GM23338 (cell line): ENCODE measurements around the gene SSTR3. TPM values are rescaled to one million over a fixed set of nuclear protein-coding genes. Genes with fewer than 3 reads are reported as not detected.

Experiments
- ATAC-seq: fragments of 200-7000 bp; cut with Tn5 transposase; 3 replicates; pipeline ENCODE4 v1.9.1; 2020
- DNase-seq: peaks from one replicate; pipeline ENCODE4 v3.0.0-alpha.2; 2015; ENCODE audit warnings: low spot score
- H2AFZ ChIP-seq: fragments of 200-600 bp; sonication (generic); 2 replicates; pipeline ENCODE4 v1.8.0; 2016; ENCODE audit warnings: antibody characterized with exemption, mild to moderate bottlenecking, moderate library complexity
- H3F3A ChIP-seq: fragments of 200-600 bp; sonication (generic); replicated peaks from 2 replicates; pipeline ENCODE4 v1.8.0; 2017; ENCODE audit warnings: antibody characterized with exemption, mixed run types, low read depth
- H3K27ac ChIP-seq: fragments of 200-600 bp; sonication (generic); 2 replicates; pipeline ENCODE4 v1.6.1; 2016; ENCODE audit warnings: low read depth
- H3K27me3 ChIP-seq: fragments of 200-600 bp; sonication (generic); 2 replicates; pipeline ENCODE4 v1.8.0; 2016; ENCODE audit warnings: mild to moderate bottlenecking, mixed run types, moderate library complexity; ENCODE audit not compliant: insufficient read depth
- H3K36me3 ChIP-seq: fragments of 200-600 bp; sonication (generic); 2 replicates; pipeline ENCODE4 v1.8.0; 2016; ENCODE audit warnings: mild to moderate bottlenecking; ENCODE audit not compliant: insufficient read depth
- H3K4me1 ChIP-seq: fragments of 200-600 bp; sonication (generic); 2 replicates; pipeline ENCODE4 v1.8.0; 2016; ENCODE audit warnings: mild to moderate bottlenecking, moderate library complexity; ENCODE audit not compliant: insufficient read depth
- H3K4me2 ChIP-seq: fragments of 200-600 bp; sonication (generic); 2 replicates; pipeline ENCODE4 v1.7.1; 2017; ENCODE audit warnings: mixed run types
- H3K4me3 ChIP-seq: fragments of 200-600 bp; sonication (generic); 2 replicates; pipeline ENCODE4 v1.6.1; 2016; ENCODE audit warnings: mixed run types
- H3K79me2 ChIP-seq: fragments of 200-600 bp; sonication (generic); replicated peaks from 2 replicates; pipeline ENCODE4 v1.8.0; 2017; ENCODE audit warnings: mild to moderate bottlenecking; ENCODE audit not compliant: insufficient read depth
- H3K9me2 ChIP-seq: fragments of 200-600 bp; sonication (generic); 2 replicates; pipeline ENCODE4 v1.8.0; 2017; ENCODE audit not compliant: insufficient read depth
- H4K20me1 ChIP-seq: fragments of 200-600 bp; sonication (generic); replicated peaks from 2 replicates; pipeline ENCODE4 v1.8.0; 2017; ENCODE audit warnings: mild to moderate bottlenecking; ENCODE audit not compliant: insufficient read depth
- H3K27ac Mint-ChIP-seq: 2 replicates; pipeline ENCODE4 v1.8.0; 2020; ENCODE audit warnings: inconsistent platforms, mild to moderate bottlenecking, moderate library complexity, mixed read lengths
- H3K27me3 Mint-ChIP-seq: 3 replicates; pipeline ENCODE4 v1.8.0; 2022; ENCODE audit warnings: low read depth, mild to moderate bottlenecking, moderate library complexity, mixed read lengths, inconsistent platforms; ENCODE audit not compliant: insufficient read depth, poor library complexity
- H3K36me3 Mint-ChIP-seq: 3 replicates; pipeline ENCODE4 v1.8.0; 2021; ENCODE audit warnings: low read depth, mild to moderate bottlenecking, inconsistent platforms, moderate library complexity, mixed read lengths
- H3K4me1 Mint-ChIP-seq: 3 replicates; pipeline ENCODE4 v1.8.0; 2020; ENCODE audit warnings: mild to moderate bottlenecking, inconsistent platforms, mixed read lengths
- H3K4me3 Mint-ChIP-seq: 3 replicates; pipeline ENCODE4 v1.8.0; 2021; ENCODE audit warnings: moderate library complexity, mild to moderate bottlenecking, inconsistent platforms, mixed read lengths
- H3K9me3 Mint-ChIP-seq: 3 replicates; pipeline ENCODE4 v1.8.0; 2020; ENCODE audit warnings: moderate library complexity, mild to moderate bottlenecking, inconsistent platforms, mixed read lengths
- EZH2 ChIP-seq: fragments of 200-600 bp; sonication (generic); IDR thresholded peaks from one replicate; pipeline ENCODE4 v1.8.0; 2017; ENCODE audit warnings: antibody characterized with exemption, mild to moderate bottlenecking, low read depth; ENCODE audit not compliant: unreplicated experiment
- STAT1 ChIP-seq: IDR thresholded peaks from one replicate; pipeline ENCODE4 v1.6.1; 2016; ENCODE audit warnings: antibody characterized with exemption; ENCODE audit not compliant: unreplicated experiment
- ZNF114 ChIP-seq: fragments of 250-450 bp; sonication (Bioruptor Pico); IDR thresholded peaks from 2 replicates; pipeline ENCODE4 v1.5.0; 2020; ENCODE audit warnings: mild to moderate bottlenecking, moderate library complexity
- long read RNA-seq: library from polyadenylated mRNA; unstranded; transcript quantifications from one replicate; pipeline ENCODE4 v2.0.0, GENCODE V29; 2020; ENCODE audit not compliant: unreplicated experiment
- polyA plus RNA-seq: library from polyadenylated mRNA; unstranded; fragments of >200 nt; fragmentation: Nextera tagmentation; extraction: Ambion mirVana; gene quantifications from 2 replicates; pipeline ENCODE4 v1.2.1, GENCODE V29; 2016
- total RNA-seq: library from RNA; depleted of rRNA; stranded (reverse); fragments of >200 nt; shearing (Covaris generic); gene quantifications from 2 replicates; pipeline ENCODE4 v1.2.3, GENCODE V29; 2014; rRNA removed
- TF ChIP-seq, protein P1 (sequence below): IDR thresholded peaks from 2 replicates; pipeline ENCODE4 v1.6.1; 2016; ENCODE audit warnings: antibody characterized with exemption
- TF ChIP-seq, protein P2 (sequence below): fragments of 250-450 bp; sonication (Bioruptor Pico); IDR thresholded peaks from 2 replicates; pipeline ENCODE4 v1.5.0; 2020; ENCODE audit warnings: mild to moderate bottlenecking, moderate library complexity

The SSTR3 gene
- total RNA-seq (0.04 and 0.66 TPM in 2 replicates), polyA plus RNA-seq (0.10 TPM in 1 of 2 replicates, not detected in the other)
- long read RNA-seq, result 0 reads

DNA sequence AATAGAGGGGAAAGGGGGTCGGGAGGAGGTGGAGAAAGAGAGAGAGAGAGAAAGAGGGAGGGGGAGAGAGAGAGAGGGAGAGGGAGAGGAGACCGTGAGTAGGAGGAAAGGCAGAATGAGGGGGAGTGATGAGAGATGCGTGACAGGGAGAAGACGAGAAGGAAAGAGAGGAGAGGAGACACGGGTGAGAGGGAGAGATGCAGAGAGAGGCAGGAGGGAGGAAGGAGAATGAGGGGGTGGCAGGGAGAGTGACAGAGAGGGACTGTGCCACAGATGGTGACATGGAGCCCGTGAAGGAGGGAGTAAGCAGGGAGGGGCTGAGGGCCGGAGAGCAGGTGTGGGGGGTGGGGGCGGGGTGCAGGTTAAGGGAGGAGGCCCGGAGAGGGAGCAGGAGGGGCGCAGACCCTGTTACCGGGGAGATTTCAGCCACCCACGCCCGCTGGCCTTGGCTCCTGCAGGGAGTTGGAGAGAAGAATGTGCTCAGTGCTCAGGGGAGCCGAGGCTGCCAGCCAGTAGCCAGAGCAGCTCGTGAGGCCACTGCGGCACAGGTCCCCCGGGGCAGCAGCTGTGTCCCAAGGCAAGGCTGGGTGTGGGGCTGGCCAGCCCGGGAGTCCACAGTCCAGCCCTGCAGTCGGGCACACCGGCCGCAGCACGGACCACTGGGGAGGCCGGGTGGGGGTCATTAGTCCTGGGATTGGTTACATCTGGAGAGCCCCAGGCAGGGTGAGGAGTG lies at the start of gene SSTR3:
Gene SSTR3, minus strand, starts transcription at position 304 of the 733 bp plus-strand sequence. CDS start 4,674 bp downstream, outside the sequence.
- no peak within 1 kb of the TSS for H3K27ac ChIP-seq
- peak within 1 kb of the TSS; percentile 60 for H3K4me3 Mint-ChIP-seq
- H3K36me3 Mint-ChIP-seq, result no peaks in the 10 kb centered on the region
- H3K27me3 ChIP-seq, result no peaks in the 10 kb centered on the region
- peak within 1 kb of the TSS; percentile 94 for H2AFZ ChIP-seq
- H3K79me2 ChIP-seq, result no peaks in the 10 kb centered on the region
- H3K4me3 ChIP-seq, result peak within 1 kb of the TSS; percentile 41
- no peaks in the 10 kb centered on the region for H3K36me3 ChIP-seq
- peaks cover 16% of the 10 kb centered on the region for H3K27me3 Mint-ChIP-seq
- peaks cover 15% of the 10 kb centered on the region for H3K4me1 Mint-ChIP-seq
- no peaks in the 10 kb centered on the region for H3K9me2 ChIP-seq
- TF ChIP-seq STAT1, result no peak
- TF ChIP-seq EZH2, result no peak
- TF ChIP-seq, protein P1, sequence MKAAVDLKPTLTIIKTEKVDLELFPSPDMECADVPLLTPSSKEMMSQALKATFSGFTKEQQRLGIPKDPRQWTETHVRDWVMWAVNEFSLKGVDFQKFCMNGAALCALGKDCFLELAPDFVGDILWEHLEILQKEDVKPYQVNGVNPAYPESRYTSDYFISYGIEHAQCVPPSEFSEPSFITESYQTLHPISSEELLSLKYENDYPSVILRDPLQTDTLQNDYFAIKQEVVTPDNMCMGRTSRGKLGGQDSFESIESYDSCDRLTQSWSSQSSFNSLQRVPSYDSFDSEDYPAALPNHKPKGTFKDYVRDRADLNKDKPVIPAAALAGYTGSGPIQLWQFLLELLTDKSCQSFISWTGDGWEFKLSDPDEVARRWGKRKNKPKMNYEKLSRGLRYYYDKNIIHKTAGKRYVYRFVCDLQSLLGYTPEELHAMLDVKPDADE, result no peak
- TF ChIP-seq ZNF114, result no peak
- TF ChIP-seq, protein P2, sequence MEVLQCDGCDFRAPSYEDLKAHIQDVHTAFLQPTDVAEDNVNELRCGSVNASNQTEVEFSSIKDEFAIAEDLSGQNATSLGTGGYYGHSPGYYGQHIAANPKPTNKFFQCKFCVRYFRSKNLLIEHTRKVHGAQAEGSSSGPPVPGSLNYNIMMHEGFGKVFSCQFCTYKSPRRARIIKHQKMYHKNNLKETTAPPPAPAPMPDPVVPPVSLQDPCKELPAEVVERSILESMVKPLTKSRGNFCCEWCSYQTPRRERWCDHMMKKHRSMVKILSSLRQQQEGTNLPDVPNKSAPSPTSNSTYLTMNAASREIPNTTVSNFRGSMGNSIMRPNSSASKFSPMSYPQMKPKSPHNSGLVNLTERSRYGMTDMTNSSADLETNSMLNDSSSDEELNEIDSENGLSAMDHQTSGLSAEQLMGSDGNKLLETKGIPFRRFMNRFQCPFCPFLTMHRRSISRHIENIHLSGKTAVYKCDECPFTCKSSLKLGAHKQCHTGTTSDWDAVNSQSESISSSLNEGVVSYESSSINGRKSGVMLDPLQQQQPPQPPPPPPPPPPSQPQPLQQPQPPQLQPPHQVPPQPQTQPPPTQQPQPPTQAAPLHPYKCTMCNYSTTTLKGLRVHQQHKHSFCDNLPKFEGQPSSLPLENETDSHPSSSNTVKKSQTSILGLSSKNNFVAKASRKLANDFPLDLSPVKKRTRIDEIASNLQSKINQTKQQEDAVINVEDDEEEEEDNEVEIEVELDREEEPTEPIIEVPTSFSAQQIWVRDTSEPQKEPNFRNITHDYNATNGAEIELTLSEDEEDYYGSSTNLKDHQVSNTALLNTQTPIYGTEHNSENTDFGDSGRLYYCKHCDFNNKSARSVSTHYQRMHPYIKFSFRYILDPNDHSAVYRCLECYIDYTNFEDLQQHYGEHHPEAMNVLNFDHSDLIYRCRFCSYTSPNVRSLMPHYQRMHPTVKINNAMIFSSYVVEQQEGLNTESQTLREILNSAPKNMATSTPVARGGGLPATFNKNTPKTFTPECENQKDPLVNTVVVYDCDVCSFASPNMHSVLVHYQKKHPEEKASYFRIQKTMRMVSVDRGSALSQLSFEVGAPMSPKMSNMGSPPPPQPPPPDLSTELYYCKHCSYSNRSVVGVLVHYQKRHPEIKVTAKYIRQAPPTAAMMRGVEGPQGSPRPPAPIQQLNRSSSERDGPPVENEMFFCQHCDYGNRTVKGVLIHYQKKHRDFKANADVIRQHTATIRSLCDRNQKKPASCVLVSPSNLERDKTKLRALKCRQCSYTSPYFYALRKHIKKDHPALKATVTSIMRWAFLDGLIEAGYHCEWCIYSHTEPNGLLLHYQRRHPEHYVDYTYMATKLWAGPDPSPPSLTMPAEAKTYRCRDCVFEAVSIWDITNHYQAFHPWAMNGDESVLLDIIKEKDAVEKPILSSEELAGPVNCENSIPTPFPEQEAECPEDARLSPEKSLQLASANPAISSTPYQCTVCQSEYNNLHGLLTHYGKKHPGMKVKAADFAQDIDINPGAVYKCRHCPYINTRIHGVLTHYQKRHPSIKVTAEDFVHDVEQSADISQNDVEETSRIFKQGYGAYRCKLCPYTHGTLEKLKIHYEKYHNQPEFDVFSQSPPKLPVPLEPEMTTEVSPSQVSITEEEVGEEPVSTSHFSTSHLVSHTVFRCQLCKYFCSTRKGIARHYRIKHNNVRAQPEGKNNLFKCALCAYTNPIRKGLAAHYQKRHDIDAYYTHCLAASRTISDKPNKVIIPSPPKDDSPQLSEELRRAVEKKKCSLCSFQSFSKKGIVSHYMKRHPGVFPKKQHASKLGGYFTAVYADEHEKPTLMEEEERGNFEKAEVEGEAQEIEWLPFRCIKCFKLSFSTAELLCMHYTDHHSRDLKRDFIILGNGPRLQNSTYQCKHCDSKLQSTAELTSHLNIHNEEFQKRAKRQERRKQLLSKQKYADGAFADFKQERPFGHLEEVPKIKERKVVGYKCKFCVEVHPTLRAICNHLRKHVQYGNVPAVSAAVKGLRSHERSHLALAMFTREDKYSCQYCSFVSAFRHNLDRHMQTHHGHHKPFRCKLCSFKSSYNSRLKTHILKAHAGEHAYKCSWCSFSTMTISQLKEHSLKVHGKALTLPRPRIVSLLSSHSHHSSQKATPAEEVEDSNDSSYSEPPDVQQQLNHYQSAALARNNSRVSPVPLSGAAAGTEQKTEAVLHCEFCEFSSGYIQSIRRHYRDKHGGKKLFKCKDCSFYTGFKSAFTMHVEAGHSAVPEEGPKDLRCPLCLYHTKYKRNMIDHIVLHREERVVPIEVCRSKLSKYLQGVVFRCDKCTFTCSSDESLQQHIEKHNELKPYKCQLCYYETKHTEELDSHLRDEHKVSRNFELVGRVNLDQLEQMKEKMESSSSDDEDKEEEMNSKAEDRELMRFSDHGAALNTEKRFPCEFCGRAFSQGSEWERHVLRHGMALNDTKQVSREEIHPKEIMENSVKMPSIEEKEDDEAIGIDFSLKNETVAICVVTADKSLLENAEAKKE, result no peak
- peak within 1 kb of the TSS; percentile 67 for H3K4me2 ChIP-seq
- no peak within 1 kb of the TSS for H3K27ac Mint-ChIP-seq
- ATAC-seq, result peak; percentile 88
- no peaks in the 10 kb centered on the region for H3K9me3 Mint-ChIP-seq
- DNase-seq, result peak; percentile 59
- H3K4me1 ChIP-seq, result peaks cover 11% of the 10 kb centered on the region; the same call in 1 of the 2 replicates
- H4K20me1 ChIP-seq, result no peaks in the 10 kb centered on the region
- H3F3A ChIP-seq, result no peaks in the 10 kb centered on the region
